Cerebellar nuclear complex (tissue), 1 donor: ENCODE results near the gene CTNND2.

Experiments used
- DNase-seq, 2 experiments: peaks; one replicate each; lab custom pipeline; 2025; lab: John Stamatoyannopoulos, UW

CTNND2 gene

DNA sequence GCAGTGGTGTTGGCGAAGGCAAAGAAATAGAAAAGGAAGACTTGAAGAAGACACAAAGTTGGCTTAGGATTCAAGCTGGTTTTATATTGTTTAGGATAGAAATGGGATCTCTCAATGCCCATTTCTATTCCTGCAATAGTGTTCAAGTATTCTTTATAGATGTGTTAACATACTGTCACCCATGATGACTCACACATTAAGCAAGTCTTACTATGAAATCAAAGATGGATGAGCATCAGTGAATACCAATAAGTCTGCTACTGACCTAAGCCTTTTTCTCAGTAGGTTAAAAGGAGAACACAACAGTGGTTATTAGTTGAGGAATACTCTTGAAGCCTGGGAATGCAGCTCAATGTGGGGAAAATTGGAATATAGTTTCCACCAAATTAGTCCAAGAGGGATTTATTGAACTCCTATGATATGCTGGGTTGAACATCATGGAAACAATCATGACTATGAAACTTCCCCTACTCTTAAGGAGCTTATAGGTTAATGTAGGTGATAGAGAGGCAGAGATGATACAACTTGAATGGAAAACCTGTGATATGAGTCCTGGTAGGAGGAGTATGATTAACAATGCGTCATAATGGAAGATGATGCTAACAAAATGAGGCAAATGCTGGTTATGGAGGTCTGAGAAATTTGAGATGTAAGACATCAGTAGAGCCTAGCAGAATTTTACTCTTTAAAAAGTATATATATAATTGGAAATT, 726.1 kb downstream of the CTNND2 start:
- DNase-seq, result no peak

DNA sequence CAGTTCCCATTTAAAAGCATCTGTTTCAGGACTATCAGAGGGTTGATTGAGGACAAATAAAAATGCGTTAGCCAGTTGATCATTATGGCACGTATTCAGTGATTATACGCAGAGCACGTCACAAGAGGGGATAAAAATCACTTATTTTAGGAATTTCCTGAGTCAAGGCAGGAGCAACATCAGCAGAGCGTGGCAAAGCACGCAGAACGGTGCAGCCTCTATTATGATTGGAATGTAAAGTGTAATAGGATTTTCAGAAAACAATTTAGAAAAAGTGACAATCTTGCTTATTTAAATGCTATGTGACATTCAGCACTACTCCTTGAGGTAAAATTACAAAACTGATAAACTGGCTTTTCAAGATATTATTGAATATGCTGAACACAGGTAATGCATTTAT, 729.7 kb downstream of the CTNND2 start:
- DNase-seq, result no peak

DNA sequence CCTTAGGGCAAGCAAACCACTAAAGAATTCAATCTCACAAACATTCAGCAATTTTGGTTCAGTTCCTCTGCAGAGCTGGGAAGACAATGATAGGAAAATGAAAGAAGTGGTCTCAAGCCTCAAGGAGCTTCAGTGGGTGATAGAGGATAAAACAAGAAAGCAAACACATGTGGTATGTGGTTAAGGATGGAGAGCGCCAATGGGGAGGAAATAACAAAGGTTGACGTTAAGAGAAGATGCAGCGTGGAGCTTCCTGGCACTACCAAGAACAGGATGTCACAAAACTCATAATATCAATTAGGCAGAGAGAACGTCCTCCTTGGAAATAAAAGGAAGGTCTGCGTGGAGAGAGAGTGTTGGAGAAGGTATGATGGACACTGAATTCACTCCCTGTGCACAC, 731.8 kb downstream of the CTNND2 start:
- DNase-seq, result no peak

DNA sequence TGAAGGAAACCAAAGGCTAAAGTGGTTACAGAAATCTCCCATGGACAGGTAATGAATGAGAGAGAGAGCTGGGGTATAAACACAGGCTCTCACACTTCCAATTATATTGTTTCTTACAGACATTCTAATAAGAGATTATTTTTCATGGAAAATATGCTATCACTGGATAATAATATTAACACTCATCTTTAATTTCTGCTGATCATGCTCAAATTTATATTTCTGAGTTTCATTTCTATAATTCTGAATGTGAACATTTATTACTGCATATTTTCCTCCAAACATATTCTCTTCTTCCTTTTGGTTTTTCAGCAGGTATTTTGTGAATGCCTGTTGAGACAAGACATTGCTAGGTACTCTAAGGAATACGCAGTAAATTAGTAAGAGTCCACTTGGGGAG, 733.0 kb downstream of the CTNND2 start:
- no peak for DNase-seq

DNA sequence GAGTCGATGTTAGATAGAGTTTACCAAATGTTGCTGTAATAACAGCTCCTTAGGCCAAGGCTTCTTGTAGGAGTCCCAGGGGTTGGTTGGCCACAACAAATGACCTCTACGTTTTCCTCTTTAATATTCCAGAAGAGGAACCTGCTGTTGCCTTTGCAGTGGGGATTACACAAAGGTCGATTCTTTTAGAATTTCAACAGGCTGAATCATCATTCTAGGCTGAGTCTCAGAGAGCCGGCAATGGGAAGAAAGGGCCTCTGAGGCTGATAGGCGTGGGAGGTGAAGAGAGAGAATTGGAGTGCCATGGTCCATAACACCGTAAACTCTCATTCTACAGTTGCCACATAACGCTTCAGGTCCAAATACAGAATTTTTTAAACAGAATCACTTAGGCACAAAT, 737.3 kb downstream of the CTNND2 start:
- DNase-seq, result no peak

DNA sequence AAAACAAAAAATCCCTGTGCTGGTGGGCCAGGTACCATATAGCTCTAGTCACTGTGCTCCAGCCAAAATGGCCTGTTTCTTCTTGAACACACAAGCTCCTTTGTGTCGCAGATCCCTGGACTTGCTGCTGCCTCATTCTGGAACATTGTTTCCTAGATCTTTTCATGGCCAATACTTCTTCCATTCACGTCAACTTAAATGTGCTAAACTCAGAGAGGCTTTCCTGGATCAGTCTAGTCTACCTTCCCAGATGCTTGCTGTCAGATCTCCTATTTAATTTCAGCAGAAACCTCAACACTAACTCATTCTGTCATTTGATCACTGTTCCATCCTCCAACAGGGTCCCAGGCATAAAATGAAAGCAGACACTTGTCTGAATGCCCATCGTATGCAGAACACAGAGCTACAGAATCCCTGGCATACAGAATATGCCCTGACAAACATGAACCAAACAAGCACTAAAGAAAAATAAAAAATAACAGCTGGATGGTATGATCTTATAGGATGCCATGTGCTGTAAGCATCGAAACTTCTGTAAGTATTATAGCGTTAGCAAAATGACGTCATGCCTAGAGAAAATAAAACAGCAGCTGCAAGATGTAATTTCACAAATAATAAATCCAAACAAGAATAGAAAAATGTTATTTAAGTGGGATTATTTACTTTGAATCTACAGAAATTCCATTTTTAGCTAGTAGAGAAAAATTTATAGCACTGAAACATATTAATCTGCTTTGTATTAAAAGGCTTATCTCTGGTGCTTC, 739.5 kb downstream of the CTNND2 start:
- no peak for DNase-seq

DNA sequence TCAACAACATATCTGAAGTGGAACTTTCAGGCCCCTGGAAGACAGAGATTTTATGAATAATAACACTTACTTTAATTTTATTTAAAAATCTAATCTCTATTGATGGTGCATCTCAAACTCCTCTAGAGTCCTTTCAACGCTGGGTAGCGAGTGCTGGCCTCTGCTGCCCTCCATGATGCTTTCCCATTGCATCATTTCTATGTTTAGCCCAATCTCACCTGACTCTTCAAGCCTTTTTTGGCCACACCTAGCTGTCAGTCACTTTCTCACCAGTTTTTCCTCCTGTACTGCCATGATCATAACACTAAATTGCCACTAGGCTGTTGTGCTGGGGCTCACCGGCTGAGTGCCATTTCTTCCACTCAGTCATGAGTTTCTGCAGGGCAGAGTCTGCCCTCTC, 747.1 kb downstream of the CTNND2 start:
- DNase-seq, result no peak

DNA sequence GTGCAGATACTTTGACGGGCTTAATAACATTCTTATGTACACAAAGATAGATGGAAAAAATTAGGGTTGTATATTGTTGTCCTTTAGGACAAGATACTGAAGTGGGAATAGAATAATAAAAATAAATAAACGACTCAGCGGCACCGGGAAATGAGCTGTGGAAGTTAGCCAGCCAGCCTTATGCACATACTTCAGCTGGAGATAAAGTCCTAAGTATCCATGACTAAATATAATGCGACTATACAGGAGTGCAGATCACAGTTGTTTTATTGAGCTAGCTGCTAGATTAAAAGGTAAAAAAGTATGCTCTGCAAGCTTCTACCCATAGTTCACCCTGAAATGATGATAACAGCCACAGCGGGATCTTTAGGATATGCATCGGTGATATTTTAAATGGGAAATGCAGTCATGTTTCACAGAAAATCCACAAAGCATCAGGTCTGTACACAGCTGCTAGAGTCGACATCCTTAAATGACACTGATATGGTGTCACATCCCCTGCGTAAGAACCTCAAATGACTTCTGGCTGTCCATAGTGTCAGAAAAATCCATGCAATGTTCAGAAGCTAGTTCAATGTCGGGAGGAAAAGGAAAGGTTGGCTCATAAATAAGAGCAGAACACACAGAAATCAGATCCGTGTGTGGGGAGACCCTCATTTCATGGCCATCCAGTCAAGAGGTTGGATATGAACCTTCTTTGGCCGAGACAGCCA, 750.4 kb downstream of the CTNND2 start:
- DNase-seq, result no peak

DNA sequence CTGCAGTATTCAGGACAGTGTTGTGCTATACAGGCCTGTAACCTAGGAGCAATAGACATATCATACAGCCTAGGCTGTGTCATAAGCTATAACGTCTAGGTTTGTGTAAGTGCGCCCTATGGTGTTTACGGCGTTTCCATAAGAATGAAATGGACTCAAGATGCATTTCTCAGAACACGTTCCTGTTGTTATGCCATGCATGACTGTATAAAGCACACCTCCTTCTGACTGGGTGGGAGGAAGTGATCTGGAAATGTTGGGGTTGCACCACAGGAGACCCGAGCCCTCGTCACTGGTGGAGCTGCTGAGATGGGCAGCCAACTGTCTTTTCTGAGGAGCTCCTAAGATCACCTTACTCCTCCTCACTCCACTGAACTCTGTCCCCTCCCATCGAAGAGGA, 751.9 kb downstream of the CTNND2 start:
- DNase-seq, result no peak

DNA sequence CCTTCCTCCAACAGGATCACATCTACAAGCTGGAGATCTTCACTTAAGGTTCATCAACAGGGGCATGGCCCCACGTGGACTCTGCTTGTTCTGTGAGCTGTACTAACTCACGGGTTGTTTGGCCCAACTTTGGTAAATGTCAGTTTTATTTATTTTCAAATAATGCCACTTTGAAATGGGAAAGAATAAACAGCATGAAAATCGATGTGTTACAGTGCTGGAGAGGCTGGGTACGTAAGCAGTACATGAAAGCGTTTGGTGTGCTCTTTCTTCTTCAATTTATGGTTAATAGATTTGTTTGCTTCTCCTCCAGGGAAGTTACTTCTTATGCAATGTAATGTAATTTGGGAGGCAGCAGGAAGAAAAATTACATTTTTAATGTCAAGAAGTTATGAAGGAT, 753.3 kb downstream of the CTNND2 start:
- no peak for DNase-seq

DNA sequence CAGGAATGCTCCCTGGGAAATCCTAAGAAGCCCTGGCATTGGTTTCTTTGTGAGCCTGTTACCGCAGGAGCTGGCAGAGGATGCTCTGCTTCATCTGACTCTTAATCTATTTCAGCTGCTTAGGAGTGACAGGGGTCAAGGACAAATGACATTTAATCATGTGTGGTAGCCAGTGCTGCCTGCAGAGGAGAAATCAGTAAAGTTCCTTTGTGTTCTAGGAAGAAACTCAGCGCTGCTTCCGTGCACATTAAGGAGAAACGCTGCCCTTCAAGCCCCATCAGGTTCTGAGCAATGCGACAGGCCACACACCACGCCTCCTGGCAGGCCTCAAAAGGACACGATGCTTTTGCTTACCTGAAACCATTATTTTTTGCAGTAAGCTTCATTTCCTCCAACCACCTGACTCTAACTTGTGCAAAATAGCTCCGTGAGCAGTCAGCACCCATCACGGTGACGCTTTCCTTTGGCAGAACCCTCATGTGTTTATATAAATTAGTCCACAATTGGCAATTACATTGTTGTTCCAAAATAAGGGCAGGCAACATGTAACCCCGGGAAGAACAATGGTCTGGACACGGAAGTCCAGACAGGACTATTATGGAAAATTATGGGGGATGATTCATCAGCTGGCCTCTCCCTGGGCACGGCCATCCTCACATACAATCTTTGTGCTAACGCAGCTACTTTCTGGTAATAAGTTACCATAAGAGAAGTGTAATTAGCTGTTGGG, 755.3 kb downstream of the CTNND2 start:
- DNase-seq, result no peak

DNA sequence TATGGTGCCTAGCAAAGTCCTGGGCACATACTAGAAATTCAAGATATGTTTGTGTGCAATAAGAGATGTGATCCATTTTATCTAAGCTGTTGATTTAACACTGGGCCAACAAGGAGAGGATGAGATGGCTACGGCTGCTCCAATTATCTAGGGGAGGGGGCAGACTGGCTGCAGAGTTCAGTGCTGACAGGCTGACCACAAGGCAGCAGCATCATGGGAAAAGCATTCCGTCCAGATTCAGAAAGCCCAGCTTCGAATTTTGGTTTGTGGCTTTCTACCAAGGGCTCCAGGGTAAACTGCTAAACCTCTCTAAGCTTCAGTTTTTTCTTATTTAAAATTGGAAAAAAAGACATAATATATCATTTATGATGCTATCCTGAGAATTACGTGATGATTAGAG, 758.1 kb downstream of the CTNND2 start:
- no peak for DNase-seq

DNA sequence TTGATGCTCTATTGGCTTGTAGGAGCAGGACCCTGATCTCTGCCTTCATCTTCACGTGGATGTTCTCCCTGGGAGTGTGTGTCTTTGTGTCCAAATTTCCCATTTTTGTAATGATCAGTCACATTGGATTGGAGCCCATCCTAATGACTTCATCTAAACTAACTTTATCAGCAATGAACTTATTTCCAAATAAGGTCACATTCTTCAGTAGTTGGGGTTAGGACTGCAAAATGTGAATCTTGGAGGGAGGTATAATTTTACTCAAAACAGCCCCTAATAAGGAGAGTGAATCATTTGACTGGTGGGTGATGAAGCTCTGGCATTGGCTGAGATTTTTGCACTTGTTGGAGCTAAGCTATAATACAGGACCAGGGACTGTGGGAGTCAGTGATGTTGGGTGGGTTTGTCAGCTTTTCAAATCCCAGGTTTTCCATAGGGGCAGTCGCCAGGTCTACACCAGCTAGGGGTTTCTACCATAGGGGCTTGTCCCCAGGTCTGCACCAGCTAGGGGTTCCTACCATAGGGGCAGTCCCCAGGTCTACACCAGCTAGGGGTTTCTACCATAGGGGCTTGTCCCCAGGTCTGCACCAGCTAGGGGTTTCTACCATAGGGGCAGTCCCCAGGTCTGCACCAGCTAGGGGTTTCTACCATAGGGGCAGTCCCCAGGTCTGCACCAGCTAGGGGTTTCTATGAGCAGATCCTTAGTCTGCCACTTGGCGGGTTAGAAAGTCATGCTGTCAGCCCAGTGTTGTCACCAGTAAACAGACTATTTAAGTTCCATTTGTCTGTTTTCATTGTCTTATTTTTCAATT, 760.6 kb downstream of the CTNND2 start:
- DNase-seq, result no peak

DNA sequence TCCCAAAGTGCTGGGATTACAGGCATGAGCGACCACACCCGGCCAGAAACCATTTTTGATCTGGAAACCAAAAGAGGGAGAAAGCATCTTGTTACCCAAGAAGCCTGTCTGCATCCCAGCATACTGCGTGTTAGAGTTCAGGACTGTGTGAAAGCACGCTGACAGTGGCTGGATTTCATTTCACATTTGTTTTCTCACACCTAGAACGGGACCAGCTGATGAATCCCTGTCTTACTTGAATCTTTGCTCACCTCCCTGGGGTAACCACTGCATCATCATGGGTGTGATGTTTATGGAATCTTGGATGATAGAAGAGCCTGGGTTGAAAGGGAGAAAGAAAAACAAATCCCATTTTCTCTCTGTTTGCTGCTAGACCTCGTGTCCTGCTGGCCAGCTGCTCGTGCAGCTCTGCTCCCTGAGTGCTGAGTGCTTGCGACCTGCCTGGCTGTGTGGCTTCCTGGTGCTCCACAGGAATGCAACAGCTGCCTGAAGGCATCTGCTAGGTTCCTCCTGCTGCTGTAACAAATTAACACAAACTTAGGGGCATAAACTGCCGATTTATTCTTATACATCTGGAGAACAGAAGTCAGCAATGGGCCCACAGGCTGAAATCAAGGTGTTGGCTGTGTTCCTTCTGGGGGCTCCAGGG, 764.9 kb downstream of the CTNND2 start:
- no peak for DNase-seq

DNA sequence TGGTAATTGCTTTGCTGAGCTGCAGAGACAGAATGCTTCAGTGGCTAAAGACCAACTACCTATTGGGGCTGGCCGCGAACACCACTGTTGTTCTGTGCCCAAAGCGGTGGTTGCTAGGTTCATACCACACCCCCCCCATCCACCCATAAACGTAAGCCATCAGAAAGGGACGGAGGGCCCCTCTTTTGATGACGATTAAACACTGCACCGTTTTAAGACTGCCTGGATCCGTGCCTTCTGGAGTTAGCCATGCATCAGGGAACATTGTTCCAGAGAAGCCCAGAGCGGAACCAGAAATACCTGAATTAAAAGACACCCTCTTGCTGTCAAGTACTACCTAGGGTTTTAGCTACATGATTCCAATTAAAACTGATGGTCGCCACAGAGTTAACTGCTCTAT, 774.1 kb downstream of the CTNND2 start:
- no peak for DNase-seq

DNA sequence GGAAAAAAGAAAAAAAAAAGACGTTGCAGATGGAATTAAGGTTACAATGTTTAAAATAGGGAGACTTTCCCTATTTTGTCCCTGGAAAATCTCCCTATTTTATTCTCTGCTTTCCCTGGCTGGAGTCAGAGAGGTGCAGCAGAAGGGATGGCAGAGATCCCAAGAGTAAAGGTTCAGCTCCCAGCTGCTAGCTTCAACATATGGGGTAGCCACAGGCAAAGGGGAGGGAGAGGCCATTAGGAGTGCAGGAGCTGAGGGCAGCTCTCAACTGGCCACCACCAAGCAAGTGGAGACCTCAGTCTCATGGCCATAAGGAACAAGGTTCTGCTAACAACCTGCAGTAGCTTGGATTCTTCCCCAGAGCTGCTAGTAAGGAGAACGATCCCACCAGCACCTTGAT, 776.2 kb downstream of the CTNND2 start:
- DNase-seq, result no peak

DNA sequence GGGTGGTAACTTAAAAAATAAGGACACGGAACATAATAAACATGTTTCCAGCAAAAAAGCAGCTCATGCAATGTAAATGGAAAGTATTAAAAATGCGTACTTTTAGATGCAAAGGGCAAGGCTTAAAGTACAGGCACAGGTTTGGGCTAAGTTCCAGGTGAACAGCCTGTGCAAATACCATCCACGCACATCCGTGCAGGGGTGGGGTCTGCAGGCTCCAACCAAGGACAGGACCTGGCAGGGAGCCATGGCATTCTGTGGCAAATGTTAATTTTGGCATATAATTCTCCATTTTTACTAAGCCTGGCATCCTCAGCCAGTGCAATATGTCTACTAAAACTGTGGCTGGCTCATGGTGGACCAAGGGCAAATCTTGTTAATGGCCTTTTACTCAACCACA, 777.4 kb downstream of the CTNND2 start:
- DNase-seq, result no peak

DNA sequence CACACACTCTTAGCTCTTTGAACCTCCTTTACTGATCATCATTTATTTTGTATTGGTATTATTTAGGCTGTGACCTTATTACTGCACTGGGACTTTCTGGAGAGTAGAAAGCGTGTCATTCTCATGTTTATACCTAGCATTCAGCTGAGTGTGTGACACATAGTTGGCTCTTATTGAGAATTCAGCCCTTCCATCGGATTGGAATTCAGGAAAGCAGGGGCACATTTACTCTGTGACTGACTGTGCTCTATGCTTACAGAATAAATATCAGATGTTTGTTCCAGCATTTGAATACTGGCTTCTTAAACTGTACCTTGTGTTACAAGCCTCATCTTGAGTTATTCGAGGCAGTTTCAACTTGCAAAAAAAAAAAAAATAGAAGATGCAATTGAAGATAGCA, 782.4 kb downstream of the CTNND2 start:
- DNase-seq, result no peak

DNA sequence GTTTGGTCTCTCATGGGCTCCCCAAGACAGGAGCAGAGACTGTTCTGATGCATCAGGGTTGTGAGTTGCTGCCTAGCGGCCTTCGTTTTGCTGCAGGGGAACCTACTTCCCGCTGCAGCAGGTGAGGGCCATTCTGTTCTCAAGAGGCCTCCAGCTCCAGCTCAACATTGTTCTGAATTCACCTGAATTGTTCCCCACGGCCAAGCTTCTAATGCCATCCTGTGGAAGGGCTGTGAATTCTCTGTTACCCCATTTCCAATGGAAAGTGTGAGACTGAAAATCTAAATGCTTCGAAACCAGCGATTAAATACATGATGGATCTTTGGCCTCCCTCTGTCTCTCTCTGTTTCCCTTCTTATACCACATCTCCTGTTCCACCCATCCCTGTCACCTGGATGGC, 794.1 kb downstream of the CTNND2 start:
- no peak for DNase-seq

DNA sequence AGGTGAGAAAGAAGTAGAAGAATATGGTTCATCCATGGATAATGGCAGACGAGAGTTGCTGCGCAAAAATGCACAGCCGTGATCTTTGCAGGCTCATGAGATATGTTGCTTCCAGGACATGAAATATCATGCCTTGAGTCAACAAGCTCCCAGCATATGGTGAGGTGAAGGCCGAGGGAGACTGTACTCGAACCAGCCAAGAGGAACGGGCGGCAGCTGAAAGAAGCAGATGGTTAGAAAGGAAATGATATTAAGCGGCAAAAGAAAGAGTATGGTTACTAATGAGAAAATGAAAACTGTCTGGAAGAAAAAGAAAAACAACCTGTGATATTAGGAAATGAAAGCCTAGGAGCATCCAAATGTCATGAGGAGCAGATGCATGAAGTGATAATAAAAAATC, 798.5 kb downstream of the CTNND2 start:
- DNase-seq, result no peak

DNA sequence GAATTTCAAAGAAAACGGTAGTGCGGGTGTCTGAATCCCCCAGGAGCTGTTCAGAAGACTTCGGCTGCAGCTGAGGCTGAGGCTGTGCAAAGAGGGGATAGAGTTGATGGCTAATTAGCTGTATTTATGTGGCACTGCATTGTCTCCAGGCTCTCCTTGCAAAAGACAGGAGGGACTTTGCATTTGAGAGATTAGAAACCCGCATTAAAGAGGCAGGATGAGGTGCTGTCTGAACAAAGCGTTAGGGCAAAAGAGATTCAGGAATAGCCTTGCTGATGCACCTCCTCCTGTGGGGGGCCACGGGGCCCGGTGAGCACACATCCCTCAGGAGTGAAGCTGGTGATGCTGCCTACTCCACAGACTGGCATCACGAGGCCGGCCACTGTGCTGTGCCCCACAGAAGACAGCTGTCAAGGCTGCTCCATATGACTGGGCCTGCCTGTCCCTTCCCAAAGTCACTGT, 799.6 kb downstream of the CTNND2 start:
- DNase-seq, result no peak
